Stimulated activated CD8-positive, alpha-beta memory T cell treated with anti-CD3 and anti-CD28 coated beads, Interleukin-12 subunit alpha, Interleukin-12 subunit beta, amount 100 ng/mL, for 1 hour (primary cell): ENCODE measurements around the gene COL26A1.
A peak's percentile ranks its signal among the peaks of the same experiment; 100 is the strongest.
"Not testable (repeated sequence)": the region's sequence is repeated elsewhere in the genome, so short reads cannot be mapped to it uniquely, and the experiment has no call there.

Experiments used
- DNase-seq: peaks from one replicate; pipeline ENCODE4 v3.0.0-alpha.2; 2020; ENCODE audit warnings: low read depth

Gene COL26A1

GRCh38 chr7:101598422-101598985, 235.8 kb downstream of the COL26A1 start:
- no peak for DNase-seq

GRCh38 chr7:101598986-101599771, 236.5 kb downstream of the COL26A1 start:
- DNase-seq = no peak

- DNase-seq = no peak
These were observed 237.1 kb downstream of the COL26A1 start for GRCh38 chr7:101599787-101600186.

GRCh38 chr7:101602082-101602481, 239.4 kb downstream of the COL26A1 start:
- DNase-seq = no peak

GRCh38 chr7:101602484-101603241, 240.0 kb downstream of the COL26A1 start:
- peak; percentile 43 for DNase-seq

- DNase-seq = no peak
These were observed 241.8 kb downstream of the COL26A1 start for GRCh38 chr7:101604331-101604933.

- DNase-seq = not testable (repeated sequence)
These were observed 242.3 kb downstream of the COL26A1 start for GRCh38 chr7:101604934-101605332.

- DNase-seq = no peak
These were observed 243.2 kb downstream of the COL26A1 start for GRCh38 chr7:101605611-101606497.

GRCh38 chr7:101606498-101606923, 243.8 kb downstream of the COL26A1 start:
- DNase-seq = no peak
